HL-60 (cell line): ENCODE results near the gene GSK3B.

Experiments
- DNase-seq, 2 experiments: peaks; one replicate each; pipeline ENCODE4 v3.0.0-alpha.2; 2010 to 2020; ENCODE audit warnings: low read depth in 1 of 2, low spot score in 1 of 2
- H3K27ac ChIP-seq: fragments of 250-450 bp; sonication (Bioruptor Pico); replicated peaks from 2 replicates; pipeline ENCODE4 v1.5.1; 2020; ENCODE audit warnings: mild to moderate bottlenecking, moderate library complexity
- H3K27me3 ChIP-seq: fragments of 250-450 bp; sonication (Bioruptor Pico); 2 replicates; pipeline ENCODE4 v1.5.1; 2021; ENCODE audit warnings: mild to moderate bottlenecking, moderate library complexity; ENCODE audit not compliant: insufficient read depth, poor library complexity, severe bottlenecking
- H3K4me3 ChIP-seq: replicated peaks from 2 replicates; pipeline ENCODE4 v1.5.1; 2011; ENCODE audit warnings: mild to moderate bottlenecking, control low read depth, low read length; ENCODE audit not compliant: insufficient read depth
- GABPA ChIP-seq: IDR thresholded peaks from 2 replicates; pipeline ENCODE4 v1.6.1; 2012; ENCODE audit warnings: low read depth
- POLR2AphosphoS5 ChIP-seq: IDR thresholded peaks from 2 replicates; pipeline ENCODE4 v1.6.1; 2012; ENCODE audit warnings: low read depth
- SPI1 ChIP-seq: IDR thresholded peaks from 2 replicates; pipeline ENCODE4 v1.6.1; 2012; ENCODE audit warnings: low read depth, mild to moderate bottlenecking, borderline replicate concordance
- TF ChIP-seq, protein P1 (sequence below): IDR thresholded peaks from one replicate; pipeline ENCODE4 v1.5.1; 2011; ENCODE audit warnings: low read length, control low read depth, inconsistent platforms; ENCODE audit not compliant: insufficient read depth
- TF ChIP-seq, protein P2 (sequence below): IDR thresholded peaks from 2 replicates; pipeline ENCODE4 v1.6.1; 2012; ENCODE audit warnings: low read depth; ENCODE audit not compliant: insufficient replicate concordance

The GSK3B gene

DNA sequence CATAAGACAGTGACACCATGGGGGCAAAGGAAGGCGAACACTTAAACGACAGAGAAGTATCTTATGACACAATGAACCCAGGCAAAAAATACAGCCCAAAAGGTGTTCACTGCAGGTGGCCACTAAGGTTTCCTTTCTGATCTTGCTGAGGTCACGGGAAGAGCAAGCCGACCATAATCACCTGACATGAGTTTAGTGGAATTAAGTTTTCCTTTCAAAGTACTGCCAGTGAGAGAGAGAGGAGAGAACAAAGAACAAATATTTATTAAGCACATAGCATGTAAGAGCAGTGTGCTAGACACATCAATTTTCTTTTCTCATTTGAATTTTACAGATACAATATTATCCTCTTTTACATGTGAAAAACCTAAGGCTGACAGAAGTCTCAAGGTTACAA, 210.1 kb downstream of the GSK3B start:
- H3K4me3 ChIP-seq: no peak overlapping the region
- no peaks in the 10 kb centered on the region for H3K27me3 ChIP-seq

DNA sequence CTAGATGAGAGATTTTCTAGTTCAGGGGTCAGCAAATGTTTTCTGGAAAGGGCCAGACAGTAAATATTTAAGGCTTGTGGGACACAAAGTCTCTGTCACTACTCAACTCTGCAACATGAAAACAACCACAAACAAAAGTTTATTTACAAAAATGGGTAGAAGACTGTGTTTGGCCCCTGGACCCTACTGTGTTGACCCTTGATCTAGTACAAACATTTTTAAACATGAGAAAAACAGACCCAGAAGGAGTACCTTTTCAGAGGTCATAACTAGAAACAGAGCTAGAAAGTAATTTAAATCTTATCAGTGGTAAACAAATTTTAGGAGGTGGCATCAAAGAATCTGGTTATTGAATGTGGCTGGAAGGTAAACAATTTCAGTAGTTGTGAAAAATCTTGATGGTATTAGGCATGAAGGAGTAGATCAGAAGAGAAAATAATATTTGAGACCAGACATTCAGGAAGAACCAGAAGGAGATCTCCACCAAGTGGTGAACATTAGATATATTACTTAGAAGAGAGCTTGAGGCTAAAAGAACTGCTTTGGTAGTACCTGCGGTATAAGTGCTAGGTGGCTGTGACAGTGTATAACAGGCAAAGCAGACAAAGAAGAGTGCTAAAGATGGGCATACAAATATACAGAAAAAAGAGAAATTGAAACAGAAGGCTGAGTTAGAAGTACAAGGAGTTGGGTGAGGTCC, 210.6 kb downstream of the GSK3B start:
- Histone ChIP-seq H3K27me3 (no peaks in the 10 kb centered on the region), H3K4me3 (no peak overlapping the region), H3K27ac (no peak overlapping the region)
- TF ChIP-seq POLR2AphosphoS5 (no peak), SPI1 (no peak), GABPA (no peak)
- TF ChIP-seq, protein P1, sequence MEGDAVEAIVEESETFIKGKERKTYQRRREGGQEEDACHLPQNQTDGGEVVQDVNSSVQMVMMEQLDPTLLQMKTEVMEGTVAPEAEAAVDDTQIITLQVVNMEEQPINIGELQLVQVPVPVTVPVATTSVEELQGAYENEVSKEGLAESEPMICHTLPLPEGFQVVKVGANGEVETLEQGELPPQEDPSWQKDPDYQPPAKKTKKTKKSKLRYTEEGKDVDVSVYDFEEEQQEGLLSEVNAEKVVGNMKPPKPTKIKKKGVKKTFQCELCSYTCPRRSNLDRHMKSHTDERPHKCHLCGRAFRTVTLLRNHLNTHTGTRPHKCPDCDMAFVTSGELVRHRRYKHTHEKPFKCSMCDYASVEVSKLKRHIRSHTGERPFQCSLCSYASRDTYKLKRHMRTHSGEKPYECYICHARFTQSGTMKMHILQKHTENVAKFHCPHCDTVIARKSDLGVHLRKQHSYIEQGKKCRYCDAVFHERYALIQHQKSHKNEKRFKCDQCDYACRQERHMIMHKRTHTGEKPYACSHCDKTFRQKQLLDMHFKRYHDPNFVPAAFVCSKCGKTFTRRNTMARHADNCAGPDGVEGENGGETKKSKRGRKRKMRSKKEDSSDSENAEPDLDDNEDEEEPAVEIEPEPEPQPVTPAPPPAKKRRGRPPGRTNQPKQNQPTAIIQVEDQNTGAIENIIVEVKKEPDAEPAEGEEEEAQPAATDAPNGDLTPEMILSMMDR: no peak
- TF ChIP-seq, protein P2, sequence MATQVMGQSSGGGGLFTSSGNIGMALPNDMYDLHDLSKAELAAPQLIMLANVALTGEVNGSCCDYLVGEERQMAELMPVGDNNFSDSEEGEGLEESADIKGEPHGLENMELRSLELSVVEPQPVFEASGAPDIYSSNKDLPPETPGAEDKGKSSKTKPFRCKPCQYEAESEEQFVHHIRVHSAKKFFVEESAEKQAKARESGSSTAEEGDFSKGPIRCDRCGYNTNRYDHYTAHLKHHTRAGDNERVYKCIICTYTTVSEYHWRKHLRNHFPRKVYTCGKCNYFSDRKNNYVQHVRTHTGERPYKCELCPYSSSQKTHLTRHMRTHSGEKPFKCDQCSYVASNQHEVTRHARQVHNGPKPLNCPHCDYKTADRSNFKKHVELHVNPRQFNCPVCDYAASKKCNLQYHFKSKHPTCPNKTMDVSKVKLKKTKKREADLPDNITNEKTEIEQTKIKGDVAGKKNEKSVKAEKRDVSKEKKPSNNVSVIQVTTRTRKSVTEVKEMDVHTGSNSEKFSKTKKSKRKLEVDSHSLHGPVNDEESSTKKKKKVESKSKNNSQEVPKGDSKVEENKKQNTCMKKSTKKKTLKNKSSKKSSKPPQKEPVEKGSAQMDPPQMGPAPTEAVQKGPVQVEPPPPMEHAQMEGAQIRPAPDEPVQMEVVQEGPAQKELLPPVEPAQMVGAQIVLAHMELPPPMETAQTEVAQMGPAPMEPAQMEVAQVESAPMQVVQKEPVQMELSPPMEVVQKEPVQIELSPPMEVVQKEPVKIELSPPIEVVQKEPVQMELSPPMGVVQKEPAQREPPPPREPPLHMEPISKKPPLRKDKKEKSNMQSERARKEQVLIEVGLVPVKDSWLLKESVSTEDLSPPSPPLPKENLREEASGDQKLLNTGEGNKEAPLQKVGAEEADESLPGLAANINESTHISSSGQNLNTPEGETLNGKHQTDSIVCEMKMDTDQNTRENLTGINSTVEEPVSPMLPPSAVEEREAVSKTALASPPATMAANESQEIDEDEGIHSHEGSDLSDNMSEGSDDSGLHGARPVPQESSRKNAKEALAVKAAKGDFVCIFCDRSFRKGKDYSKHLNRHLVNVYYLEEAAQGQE: no peak
- DNase-seq: no peak

More for the DNA sequence above, 210.1 kb downstream of the GSK3B start:
- TF ChIP-seq, protein P1: no peak
- TF ChIP-seq, protein P2: no peak
- no peak for TF ChIP-seq GABPA
- no peak for TF ChIP-seq POLR2AphosphoS5
- TF ChIP-seq SPI1: no peak
- no peak overlapping the region for H3K27ac ChIP-seq
- no peak for DNase-seq

DNA sequence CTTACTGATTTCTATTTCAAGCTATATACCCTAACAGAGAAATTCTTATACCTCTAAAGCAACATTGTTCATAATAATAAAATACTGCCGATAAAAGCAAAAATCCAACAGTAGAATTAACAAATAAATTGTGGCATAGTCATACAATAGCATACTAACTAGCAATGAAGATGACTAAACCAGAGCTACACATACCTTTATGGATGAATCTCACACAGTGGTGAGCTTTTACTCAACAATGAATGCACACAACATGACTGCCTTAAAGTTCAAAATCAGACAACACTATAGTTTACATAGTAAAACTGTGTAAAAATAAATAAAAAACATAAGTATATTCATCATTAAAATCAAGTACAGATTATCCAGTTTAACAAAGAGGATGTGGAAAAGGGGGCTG, 213.3 kb downstream of the GSK3B start:
- no peak for DNase-seq
- TF ChIP-seq POLR2AphosphoS5 (no peak), GABPA (no peak), SPI1 (no peak)
- TF ChIP-seq, protein P2: no peak
- TF ChIP-seq, protein P1: no peak
- no peaks in the 10 kb centered on the region for H3K27me3 ChIP-seq
- no peak overlapping the region for H3K4me3 ChIP-seq
- no peak overlapping the region for H3K27ac ChIP-seq
